Stimulated activated CD4-positive, alpha-beta T cell treated with anti-CD3 and anti-CD28 coated beads, Interleukin-1b, Interleukin-23, amount 100 ng/mL, for 1 hour (primary cell): Measurements from ENCODE around the gene TIGAR.

Experiments
- DNase-seq, 2 donors: peaks; one replicate each; pipeline ENCODE4 v3.0.0-alpha.2; 2020; ENCODE audit warnings: low read depth in 2 of 2

The TIGAR gene

DNA sequence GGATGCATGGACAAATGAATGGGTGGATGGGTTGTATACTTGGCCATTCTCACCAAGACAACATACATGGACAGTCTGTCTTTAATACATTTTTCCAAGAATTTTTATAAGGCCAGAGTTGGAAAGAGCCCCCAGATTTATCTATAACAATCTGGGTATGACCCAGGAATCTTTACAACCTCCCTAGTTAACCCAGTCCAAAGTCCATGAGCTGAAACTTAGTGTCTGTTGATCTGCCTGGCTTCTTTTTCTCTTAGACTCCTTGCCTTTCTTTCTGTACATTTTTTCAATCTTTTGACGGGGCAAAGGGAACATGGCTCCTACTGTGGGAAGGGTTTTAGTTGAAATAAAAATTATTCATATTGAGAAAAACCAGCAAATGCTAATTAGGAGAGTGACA is 57.8 kb downstream of the TIGAR start:
- DNase-seq, result no peak

DNA sequence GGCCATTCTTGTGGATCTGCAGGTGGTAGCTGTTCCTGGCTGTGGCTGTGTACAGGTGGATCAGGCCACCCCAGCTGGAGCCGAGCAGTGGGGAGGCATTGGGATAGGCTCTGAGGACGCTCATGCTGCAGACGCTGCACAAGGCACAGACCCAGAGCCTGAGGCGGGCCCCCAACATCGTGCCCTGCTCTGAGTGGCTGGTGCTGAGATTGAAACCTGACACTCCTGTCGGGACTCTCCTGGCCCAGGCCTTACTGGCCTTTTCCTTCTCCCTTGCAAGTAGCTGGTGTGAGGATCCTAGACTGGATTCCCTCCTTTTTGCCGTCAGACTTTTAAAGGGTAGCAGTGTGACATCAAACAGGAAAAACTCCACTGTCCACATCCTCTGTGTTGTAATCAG is 58.4 kb downstream of the TIGAR start, which contains the start of gene FGF23:
Gene FGF23 (minus strand): TSS at position 308 of the 400 bp plus-strand sequence. CDS start 130 bp downstream, at position 178.
- DNase-seq, result no peak

DNA sequence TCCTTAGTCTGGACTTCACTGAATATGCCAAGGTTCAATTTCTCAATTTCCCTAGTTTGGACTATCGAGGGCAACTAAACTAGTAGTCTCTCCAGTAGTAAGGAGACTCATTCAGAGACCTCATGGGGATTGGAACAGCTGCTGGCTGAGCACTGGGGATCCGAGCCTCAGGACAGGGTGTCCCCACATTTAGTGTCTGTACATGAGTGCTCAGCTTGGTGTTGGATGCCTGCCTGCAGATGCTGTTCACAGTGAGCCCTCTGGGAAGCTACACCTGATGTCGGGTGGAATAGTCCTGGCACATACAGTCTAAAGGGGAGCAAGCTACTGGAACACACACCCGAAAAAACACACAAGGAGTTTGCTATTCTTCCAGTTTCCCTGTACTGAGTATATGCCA is 59.3 kb downstream of the TIGAR start:
- DNase-seq, result no peak

DNA sequence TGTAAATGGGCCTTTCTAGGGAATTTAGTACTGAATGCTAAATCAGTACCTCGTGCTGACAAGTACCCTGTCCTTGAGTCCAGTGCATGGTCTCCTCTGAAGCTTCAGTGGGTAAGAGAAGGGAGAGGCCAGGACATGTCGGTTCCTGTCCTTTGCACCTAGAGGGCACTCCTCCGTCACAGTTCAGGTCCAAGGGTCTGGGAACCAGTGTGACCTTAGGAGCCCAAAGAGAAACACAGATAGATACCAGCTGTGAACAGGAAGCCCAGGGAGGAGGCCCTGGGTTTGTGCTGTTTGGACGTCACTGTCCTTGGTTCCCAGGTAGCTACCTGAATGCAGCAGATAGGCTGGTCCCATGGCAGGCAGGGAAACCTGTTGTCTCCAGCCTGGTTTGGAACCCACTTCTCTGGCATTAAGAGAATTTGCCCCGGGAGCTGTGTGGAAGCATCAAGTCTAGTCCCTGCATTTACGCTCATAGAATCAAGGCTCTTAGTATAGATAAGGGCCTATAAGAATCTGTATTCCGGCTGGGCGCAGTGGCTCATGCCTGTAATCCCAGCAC is 62.4 kb downstream of the TIGAR start:
- no peak for DNase-seq

DNA sequence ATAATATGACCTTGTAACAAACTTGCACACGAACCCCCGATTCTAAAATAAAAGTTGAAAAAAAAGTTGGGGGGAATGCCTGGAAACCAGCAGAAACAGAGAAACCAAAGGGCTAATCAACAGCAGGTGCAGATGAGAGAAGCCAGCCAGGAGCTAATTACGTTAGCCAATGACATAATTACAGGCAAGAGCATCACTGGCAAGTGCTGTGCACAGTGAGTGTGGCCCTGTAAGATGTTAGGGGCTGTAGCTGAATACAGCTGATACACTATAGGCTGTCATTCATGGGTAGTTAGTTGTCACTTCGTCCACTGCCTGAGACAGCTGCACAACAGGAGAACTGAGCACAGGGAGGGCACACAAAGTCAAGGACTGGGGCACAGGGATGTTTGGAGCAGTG is 65.8 kb downstream of the TIGAR start:
- no peak for DNase-seq

DNA sequence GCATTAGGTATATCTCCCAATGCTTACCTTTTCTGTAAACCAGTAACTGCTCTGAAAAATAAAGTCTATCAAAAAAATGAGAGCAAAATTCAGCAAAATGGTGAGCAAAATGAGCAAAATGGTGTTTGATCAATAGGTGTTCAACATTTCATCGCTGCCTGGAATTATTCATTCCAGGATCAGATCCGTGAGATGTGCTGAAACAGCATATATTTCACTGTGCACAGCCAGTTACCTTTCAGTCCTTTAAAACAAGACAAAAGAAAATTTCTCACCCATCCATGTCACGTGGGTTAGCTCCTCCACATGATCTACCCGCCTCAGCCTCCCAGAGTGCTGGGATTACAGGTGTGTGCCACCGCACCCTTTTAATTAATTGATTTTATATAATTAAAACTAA is 66.6 kb downstream of the TIGAR start:
- no peak for DNase-seq

DNA sequence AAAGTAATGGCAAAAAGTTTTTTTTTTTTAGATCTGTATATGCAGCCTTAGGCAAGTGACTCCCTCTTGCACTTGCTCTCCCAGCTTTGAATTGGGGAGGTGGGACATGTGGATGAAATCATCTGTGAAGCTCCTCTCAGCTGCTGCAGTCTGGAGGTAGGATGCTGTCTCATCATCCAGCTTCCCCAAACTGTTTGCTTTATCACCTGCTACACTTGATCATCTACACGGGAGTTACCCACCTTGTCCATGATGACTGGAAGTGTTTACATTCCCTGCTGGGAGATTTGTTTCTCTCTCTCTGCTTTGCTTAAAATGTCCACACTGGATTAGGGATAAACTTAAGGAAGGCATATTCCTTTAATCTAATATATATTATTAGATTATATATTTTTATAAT is 67.0 kb downstream of the TIGAR start:
- no peak for DNase-seq

DNA sequence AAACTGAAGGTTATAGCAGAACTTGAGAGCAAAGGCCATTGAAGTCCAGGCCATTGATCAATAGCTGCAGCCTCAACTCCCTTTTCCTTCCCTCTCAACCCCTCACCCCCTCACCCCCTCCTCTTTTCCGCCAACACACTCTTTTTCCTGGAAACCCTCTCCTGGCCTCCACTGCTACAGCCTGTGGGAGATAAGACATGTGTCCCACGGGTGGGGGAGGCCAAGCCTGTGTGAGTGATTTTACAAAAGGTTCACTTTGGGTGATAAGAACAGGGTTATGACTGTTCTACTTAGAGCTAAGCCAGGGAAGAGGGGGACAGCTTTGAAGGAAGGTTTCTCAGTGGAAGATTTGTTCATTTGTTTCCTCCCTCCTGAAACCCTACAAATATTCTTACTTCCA is 67.6 kb downstream of the TIGAR start:
- no peak for DNase-seq

DNA sequence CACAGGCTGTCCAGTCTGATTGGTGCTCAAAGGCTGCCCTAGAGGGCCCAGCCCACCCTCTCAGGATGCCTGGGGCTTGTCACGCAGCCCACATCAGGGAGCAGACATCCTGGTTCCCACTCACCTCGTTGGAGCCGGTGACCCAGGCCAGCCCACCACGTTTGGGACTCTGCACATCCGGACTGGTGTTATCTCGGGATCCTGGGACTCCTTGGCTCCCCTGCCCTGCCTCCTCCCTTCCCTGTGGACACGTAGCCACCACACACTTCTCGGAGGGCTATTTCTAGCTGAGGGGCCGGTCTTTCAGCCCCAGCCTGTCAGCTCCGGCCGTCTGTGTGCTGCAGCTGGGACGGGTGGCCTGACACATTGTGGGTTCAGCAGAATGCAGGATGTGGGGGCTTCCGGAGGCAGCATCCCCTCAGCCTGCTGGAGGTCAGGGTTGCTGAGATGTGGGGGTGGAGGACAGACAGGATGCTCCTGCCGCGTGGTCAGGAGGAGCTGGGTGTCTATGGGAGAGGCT is 71.3 kb downstream of the TIGAR start:
- DNase-seq, result no peak

DNA sequence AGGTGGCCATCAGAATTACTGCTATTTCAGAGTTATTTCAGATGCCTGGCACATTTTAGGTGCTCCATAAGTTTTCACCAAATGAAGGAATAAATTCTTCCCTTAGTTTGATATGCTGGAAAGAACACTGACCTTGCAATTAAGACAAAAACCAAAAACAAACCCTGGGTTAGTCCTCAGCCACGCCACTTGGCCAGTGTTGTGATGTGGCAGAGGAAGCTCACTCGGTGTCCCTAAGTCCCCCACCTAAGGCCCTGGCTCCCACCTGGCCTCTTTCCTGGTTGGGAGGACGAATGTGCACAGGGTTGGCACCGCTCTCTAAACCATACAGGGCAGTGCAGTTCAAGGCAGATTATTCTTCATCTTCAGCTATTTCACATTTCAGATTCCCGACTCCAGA is 72.2 kb downstream of the TIGAR start:
- DNase-seq, result no peak

DNA sequence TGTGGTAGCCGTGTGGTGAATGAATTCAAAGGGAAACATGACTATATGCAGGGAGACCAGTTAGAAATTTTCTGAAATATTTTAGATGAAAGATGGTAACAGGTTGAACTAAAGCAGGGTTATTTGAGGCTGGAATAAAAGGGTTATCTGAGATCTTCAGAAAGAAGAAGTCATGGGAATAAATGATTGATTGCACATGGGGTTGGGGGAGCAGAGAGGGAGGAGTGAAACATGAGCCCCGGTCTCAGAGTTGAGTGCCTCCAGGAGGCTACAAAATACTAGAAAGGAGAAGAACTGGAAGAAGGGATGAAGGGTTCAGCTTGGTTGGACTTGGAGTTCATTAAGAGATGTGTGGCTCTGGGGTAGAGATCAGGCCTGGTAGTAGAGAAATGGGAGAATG is 74.8 kb downstream of the TIGAR start:
- DNase-seq, result no peak

DNA sequence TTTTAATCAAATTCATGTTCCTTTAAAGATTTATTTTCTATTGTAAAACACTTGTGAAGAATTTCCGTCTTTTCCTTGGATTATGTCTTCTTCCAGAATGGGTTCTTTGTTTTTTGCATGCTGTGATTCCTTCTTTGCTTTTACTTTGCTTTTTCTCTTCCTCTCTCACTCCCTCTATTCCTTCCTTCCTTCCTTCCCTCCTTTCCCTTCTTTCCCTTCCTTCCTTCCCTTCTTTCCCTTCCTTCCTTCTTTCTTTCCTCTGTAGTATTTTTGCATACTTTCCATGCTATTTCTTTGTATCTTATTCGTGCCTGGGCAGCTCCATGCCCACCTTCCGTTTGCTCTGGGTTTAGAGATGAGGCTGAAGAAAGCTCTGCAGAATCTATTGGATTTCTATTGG is 80.1 kb downstream of the TIGAR start:
- DNase-seq, result no peak

DNA sequence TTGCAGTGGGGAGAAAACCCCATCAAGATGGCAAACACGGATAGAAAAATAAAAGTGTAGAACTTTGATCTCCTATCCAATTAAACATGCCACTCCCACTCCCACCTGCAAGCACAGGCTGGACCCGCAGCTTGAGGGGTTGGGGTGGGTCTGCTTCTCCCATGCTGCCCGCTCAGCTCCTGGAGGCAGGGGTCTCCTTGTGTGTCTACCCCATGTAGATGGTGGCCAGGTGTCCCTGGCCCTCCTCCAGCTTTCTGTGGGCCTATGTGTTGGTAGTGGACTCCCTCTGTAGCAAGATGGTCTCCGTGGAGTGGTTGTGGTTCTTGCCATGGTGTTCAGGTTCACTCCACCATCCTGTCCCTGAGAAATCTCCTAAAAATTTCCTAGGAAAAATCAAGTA is 82.0 kb downstream of the TIGAR start:
- no peak for DNase-seq
